Bronchial epithelial cell (primary cell): ENCODE data around the gene ZC3H7B. TPM values are rescaled to one million over a fixed set of nuclear protein-coding genes. Genes with fewer than 3 reads are reported as not detected.
"Not testable (repeated sequence)": the region's sequence is repeated elsewhere in the genome, so short reads cannot be mapped to it uniquely, and the experiment has no call there.

ENCODE experiments used
- DNase-seq: peaks from one replicate; pipeline ENCODE4 v3.0.0-alpha.2; 2010; ENCODE audit warnings: low read depth
- FAIRE-seq: peaks from 2 replicates; lab custom pipeline; 2011; peaks lifted over from hg19 to GRCh38; lab: Jason Lieb, UNC
- H3K27me3 ChIP-seq: 2 replicates; pipeline ENCODE4 v1.5.1; 2011; ENCODE audit warnings: low read length; ENCODE audit not compliant: control insufficient read depth, insufficient read depth
- H3K36me3 ChIP-seq: 2 replicates; pipeline ENCODE4 v1.5.1; 2011; ENCODE audit warnings: low read length; ENCODE audit not compliant: control insufficient read depth, insufficient read depth
- H3K4me3 ChIP-seq: 2 replicates; pipeline ENCODE4 v1.5.1; 2011; ENCODE audit warnings: mild to moderate bottlenecking, low read depth, low read length, control low read depth
- total RNA-seq: library from RNA; depleted of rRNA; stranded (reverse); fragments of >200 nt; gene quantifications from 2 replicates; pipeline ENCODE4 v1.2.1, GENCODE V29; 2014
- TF ChIP-seq, protein P1 (sequence below): IDR thresholded peaks from 2 replicates; pipeline ENCODE4 v1.5.1; 2011; ENCODE audit warnings: mild to moderate bottlenecking, moderate library complexity, low read length, control low read depth, inconsistent platforms; ENCODE audit not compliant: insufficient read depth, severe bottlenecking

Gene ZC3H7B
- total RNA-seq, 1 donor from 2014 or later, result 14.5 TPM

DNA sequence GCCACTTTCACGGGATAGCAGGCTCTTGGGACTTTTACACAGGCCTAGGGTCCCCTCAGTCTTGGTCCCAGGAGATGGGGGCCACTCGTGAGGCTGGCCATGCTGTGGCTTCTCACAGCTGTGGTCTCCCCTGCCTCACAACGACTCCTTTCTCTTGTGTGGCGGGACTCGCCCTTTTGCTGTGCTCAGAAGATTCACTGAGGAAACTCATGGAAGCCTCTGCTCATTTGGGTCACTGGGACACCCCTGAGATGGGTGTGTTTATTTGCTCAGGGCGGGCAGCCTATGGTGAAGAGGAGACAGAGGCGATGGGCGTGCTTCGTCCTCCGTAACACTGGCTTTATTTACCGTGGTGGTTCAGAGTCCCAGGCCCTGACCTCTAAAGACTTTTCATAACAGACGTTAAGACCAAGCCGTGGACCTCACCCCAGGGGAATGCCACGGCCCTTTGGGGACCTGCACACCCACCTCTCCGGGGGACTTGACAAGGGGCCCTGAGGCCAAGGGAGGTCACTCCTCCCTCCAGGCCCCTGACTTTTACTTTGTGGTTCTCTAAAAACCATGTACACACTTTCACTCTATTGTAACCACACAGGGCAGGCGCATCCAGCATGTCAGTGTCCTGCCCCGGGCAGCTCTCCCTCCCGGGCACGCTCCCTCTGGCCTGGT, 96.0 kb downstream of the ZC3H7B start:
- H3K27me3 ChIP-seq, result no peaks in the 10 kb centered on the region
- peak; percentile 87 for FAIRE-seq
- TF ChIP-seq, protein P1, sequence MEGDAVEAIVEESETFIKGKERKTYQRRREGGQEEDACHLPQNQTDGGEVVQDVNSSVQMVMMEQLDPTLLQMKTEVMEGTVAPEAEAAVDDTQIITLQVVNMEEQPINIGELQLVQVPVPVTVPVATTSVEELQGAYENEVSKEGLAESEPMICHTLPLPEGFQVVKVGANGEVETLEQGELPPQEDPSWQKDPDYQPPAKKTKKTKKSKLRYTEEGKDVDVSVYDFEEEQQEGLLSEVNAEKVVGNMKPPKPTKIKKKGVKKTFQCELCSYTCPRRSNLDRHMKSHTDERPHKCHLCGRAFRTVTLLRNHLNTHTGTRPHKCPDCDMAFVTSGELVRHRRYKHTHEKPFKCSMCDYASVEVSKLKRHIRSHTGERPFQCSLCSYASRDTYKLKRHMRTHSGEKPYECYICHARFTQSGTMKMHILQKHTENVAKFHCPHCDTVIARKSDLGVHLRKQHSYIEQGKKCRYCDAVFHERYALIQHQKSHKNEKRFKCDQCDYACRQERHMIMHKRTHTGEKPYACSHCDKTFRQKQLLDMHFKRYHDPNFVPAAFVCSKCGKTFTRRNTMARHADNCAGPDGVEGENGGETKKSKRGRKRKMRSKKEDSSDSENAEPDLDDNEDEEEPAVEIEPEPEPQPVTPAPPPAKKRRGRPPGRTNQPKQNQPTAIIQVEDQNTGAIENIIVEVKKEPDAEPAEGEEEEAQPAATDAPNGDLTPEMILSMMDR, result no peak
- H3K36me3 ChIP-seq, result peaks cover 7% of the 10 kb centered on the region
- no peak for DNase-seq
- no peak overlapping the region for H3K4me3 ChIP-seq

DNA sequence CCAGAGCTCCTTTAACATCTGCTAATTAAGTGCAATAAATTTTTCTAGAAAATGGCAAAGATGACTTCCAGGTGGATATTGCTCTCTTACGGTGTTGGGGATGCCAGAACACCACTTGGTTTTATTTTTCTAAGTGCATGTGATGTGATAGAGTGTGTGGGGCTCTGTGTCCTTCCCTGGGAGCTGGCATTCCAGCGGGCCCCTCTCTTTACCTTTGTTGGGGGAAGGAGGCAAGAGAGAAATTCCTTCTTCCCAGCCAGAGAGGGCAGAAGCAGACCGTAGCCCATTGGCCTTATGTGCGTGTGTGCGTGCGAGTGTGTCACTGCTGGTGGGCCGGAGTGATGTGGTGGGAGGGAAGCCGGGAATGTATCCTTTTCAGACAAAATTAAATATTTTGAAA, 97.6 kb downstream of the ZC3H7B start:
- DNase-seq (no peak), FAIRE-seq (no peak)
- Histone ChIP-seq H3K36me3 (peaks cover 7% of the 10 kb centered on the region), H3K27me3 (no peaks in the 10 kb centered on the region), H3K4me3 (no peak overlapping the region)
- TF ChIP-seq, protein P1, result no peak

DNA sequence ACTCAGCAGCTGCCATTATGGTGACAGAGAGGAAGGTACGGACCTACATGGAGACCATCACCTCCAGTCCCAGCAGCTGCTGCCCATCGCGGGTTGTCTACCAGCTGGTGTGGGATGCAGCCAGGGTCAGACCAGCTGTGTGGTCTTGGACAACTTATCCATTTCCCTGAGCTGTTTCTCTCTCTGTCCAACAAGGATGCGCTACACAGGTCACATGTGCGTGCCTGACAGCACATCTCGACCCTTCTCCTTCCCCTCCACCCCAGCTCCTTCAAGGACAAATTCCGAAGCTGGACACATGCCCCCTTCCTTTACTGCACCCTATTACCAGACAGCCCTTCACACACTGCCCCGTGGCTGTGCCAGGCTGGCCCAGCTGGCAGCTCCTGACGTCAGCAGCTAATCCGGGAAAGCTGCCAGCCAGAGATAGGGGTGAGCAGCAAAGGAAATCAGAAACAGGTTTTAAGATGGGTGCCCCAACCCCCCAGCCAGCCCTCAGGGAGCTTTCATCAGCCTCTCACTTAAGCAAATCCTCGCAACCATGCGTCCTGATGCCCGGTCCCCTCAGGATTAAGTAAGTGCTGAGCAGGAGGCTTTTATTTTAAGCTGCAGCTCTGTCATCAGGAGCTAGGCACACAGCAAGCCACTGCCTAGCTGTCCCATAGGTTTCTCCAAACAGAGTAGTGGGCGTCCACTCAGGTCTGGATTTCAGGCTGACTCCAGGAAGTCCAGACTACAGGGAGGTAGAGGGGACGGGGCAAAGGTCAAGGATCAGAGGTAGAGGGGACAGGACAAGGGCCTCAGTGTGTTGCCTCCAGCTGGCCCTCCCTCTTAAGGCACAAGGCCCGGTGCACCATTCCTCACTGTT, 100.7 kb downstream of the ZC3H7B start:
- FAIRE-seq, result no peak

DNA sequence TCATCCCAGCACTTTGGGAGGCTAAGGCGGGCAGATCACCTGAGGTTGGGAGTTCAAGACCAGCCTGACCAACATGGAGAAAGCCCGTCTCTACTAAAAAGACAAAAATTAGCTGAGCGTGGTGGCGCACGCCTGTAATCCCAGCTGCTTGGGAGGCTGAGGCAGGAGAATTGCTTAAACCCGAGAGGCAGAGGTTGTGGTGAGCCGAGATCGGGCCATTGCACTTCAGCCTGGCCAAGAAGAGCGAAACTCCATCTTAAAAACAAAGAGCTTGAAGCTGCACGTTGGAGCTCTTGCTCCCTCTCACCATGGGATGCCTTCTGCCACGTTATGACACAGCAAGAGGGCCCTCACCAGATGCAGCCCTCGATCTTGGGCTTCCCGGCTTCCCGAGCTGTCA, 101.5 kb downstream of the ZC3H7B start:
- FAIRE-seq, H3K36me3 ChIP-seq, DNase-seq, H3K27me3 ChIP-seq, H3K4me3 ChIP-seq: not testable (repeated sequence)

More for the DNA sequence above, 100.7 kb downstream of the ZC3H7B start:
- Histone ChIP-seq H3K4me3 (no peak overlapping the region), H3K27me3 (no peaks in the 10 kb centered on the region), H3K36me3 (no peaks in the 10 kb centered on the region)
- TF ChIP-seq, protein P1, result no peak
- DNase-seq, result peak; percentile 74

DNA sequence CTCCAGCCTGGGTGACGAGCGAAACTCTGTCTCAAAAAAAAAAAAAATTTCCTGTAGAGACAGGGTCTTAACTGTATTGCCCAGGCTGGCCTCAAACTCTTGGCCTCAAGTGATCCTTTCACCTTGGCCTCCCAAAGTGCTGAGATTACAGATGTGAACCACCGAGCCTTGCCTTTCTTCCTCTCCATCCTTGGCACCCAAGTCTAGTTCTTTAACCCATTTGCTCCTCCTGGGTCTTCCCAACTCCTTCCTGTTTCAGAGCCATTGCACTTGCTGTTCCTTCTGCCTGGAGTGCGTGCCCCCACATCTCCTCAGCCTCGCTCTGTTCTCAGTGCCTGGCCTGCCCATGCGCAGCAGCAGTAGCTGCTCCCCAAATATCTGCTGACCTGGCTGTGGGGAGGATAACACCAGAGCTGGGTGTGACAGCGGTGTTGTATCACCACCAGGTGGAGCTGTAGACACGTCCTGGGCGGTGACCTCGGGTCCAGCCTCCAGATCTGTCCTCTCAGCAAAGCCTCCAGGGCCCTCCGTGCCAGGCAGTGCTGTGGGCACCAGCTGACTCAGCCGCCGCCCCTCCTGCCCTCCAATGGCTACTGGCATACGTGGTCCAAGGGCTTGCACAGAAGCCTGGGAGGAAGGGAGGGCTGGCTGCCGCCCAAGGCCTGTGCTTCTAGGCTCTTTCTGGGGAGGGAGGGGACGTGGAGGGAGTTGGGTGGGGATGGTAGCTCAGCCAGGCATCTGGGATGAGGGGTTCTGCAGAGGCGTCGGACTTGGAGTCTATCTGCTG, 102.4 kb downstream of the ZC3H7B start:
- Histone ChIP-seq H3K36me3 (no peaks in the 10 kb centered on the region), H3K4me3 (no peak overlapping the region), H3K27me3 (no peaks in the 10 kb centered on the region)
- TF ChIP-seq, protein P1, result peak; percentile 98
- DNase-seq (peak; percentile 72), FAIRE-seq (peak; percentile 76)

DNA sequence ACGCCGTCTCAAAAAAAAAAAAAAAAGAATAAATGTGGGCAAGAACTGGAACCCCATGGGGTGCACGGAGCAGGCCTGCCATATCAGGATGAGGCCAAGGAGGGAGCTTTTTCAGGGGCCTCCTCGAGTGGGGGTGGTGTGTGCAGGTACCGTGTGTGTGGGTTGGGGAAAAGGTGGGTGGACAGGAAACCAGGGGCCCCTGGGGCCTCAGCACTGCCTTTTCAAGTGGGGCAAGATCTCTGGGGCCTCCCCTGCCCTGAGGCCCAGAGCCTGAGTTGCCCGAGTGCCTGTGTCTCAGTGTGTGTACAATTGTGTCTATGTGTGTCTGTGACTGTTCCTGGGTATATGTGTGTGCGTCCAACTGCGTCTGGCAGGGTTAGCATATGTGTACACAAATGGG, 104.3 kb downstream of the ZC3H7B start:
- TF ChIP-seq, protein P1, result no peak

More for the DNA sequence above, 104.3 kb downstream of the ZC3H7B start:
- H3K27me3 ChIP-seq, result no peaks in the 10 kb centered on the region
- H3K36me3 ChIP-seq, result no peaks in the 10 kb centered on the region
- H3K4me3 ChIP-seq, result no peak overlapping the region
- no peak for FAIRE-seq
- no peak for DNase-seq
